GM19452 (cell line): Measurements from ENCODE around the gene WIPI1.
"Not testable (repeated sequence)": the region's sequence is repeated elsewhere in the genome, so short reads cannot be mapped to it uniquely, and the experiment has no call there.

ENCODE experiments used
- ATAC-seq: cut with Tn5 transposase; IDR thresholded peaks from one replicate; pipeline ENCODE4 v1.9.1; 2021; ENCODE audit not compliant: unreplicated experiment

The WIPI1 gene

DNA sequence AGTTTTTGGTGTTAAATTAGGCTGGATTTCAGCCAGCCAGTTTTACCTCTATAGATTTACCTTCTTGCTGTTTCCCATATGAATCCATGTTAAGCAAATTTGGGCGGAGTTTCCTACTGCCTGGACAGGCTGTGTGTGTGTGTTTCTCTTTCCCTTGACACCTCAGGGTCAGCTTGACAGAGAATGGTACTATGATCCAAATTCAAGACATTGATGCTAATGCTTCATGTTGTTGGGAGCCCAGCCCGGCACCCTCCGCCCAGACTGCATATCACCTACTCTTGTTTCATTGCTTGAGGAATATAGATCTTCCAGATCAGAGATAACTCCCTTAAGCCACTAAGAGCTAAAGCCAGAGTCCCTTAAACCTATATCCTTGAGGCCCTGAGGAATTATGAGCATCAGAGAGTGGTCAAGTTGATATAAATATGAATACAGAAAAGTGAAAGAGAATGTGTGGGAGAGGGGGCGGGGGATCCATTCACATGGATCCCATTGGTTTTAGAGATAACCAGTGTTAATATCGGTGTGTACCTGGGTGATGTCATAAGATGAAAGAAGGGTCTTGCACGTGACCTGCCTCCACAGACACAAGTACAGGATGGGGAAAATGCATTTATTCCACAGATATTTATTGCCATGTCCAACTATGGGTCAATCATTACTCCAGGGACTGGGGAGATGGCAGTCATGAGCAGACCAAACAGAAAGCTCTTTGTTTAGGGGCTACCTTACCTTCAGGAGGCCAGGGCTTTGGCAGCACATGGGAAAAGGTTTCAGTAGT, 69.7 kb downstream of the WIPI1 start:
- no peak for ATAC-seq

DNA sequence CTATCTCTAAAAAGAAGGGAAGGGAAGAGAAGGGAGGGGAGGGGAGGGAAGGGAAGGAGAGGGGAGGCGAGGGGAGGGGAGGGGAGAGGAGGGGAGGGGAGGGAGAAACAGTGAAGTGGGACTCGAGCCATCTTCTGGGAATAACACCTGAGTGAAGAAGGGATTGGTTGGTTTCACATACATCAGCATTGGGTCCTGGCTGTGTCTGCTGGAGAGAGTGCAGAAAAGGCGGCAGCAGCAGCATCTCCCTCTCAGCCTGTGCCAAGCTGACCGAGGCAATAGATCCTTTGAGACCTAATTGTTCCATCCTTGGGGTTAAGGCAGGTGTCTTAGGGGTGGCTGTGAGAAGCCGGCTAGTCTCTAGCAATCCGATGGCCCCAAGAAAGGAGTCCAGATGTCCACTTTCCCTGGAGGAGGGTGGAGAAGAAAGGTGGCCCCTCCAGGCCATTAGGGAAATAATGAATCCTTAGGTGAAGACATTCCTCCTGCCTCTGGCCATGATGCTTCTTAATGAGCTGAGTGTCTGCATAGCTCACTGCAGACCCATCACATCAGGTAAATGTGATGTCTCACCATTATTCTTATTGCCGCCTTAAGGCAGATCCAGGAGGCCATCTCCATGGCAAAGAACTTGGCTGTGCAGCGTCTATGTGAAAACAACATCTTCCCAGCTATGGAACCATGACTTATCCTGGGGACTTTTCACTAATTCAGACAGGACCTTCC, 71.6 kb downstream of the WIPI1 start:
- ATAC-seq = no peak

DNA sequence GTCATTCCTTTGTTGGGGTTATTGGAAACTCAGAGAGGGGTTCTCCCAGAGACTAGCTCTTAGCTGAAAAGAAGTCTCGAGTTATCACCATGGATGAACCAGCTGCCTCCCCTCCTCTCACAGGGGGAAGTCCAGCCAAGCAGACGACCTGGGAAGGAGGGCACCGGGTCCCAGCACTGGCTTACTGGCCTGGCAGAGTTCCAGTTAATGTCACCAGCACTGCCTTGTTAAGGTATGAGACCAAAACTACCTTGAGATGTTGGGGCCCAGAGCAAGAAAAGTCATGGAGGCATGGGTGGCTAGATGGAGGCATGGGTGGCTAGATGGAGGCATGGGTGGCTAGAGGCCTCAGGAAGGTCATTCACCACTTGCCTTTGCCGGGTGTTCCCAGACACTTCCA, 72.4 kb downstream of the WIPI1 start:
- no peak for ATAC-seq

DNA sequence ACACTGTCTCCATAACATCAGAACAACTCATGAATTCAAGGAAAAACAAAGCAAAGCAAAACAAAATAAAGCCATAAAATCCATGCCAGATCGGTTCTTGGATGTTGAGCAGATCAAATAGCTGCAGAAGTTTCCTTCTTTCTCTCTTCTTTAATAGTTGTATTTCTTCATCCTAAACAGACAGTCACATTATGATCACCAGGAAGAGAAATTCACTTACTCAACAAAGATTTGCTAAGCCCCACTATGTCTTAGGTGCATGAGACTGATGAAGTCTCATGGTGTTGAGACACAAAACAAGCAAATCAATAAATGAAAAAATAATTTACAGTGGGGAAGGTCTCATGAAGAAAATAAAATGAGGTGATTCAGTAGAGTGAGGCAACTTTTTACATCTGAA, 72.8 kb downstream of the WIPI1 start:
- no peak for ATAC-seq

DNA sequence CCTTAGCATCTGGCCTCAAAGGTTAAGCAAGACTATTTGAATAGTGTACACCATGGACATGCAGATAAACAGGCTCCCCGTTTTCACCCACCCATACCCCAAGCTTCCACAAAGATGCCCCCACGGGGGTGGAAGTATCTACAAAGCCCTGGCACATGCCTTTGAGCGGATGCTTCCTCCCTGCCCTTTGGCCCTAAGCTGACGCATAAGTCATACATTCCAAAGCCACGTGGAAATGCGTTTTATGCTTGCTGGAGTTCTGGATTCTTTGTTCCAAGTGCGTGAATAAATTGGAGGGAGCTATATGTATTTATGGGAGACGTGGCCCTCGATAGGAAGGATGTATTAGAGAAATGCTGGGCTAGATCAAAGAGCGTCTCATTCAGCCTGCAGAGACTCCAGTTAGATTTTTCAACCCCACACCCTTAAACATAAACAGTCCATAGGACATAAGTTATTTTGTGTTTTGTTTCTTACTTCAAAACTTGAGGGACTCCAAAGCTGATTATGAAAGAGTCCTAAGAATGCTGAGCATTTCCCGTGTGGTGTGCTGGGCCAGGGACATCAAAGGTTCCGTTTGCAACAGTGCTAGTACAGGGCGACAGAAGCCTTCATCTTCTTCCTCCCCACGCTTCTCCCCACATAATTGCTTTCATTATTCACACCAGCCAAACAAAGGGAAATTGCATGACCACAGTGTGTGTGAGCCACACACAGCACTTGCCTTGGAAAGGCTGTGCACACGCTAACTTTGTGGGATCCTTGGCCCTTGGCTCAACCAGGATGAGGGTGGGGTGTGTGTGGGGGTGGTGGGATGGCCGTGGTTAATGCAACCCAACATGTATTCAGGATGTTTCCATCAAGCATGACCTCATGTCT, 73.6 kb downstream of the WIPI1 start:
- no peak for ATAC-seq

DNA sequence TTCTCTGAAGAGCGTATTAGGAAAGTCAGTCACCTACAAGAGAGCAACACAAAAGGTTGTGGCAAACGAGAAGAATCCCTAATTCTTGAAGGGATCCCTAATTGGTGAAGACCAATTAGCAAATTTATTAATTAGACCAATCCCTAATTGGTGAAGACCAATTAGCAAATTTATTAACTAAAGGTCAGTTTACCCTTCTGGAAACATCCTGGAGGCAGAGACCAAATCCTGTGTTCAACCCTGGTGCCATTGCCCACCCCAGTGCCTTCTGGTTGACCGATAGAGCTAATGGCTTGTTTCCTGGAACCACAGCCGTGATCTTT, 74.2 kb downstream of the WIPI1 start:
- ATAC-seq = no peak

DNA sequence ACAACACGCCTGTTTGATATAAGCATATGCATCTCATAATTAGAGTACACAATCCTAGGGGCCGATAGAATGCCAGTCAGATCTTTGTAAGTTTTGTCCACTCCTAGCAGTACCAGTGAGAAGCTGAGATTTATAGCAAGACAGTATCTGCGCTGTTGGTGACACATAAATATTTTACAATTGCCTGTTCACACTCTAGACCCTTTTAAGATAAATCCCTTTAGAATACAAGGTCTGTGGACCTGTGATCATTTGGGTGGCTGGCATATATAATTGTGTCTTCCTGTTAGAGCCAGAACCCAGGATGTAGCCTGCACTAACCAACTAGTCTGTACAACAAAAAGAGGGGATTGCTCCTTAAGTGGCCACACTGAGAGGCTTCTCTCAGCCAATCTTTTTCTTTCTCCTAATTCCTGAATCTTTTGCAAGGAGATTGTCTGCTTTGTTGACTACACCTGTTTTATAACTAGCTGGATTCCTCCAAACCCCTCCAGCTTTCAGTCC, 74.7 kb downstream of the WIPI1 start:
- ATAC-seq = no peak

DNA sequence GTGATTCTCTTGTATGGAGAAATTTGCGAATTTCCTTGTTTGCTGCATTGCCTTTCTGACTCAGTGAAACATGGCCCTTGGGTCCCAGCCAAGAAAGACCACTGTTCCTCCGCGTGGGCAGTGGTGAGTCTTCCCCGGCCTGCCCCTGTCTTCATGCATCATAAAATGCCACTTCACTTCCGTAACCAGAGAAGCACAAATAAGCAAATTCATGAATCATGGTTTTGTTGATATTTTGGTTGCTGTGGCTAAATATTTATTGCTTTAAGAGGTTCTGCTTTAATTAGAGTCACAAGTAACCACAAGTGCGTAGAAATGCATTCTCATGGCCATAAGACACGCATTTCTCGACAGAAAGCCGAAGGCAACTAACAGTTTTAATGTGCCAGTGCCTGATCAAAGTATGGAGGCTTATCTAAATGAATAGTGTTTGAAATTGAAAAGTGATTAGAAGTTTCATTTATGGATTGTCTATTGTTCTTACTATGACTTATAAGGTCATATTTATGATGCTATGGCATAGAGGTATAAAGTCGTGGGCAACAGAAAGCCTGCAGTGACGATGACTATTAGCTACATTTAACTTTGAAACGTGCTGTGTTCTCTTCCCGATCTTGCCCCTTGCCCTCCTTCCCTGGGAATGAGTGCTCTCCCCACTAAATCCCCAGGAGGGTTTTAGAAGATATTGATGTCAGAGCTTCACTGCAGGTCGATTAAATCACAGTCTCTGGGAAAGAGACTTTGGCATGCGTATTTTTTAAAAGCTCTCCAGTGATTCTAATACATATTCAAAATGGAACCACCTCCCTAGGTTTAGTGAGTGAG, 76.0 kb downstream of the WIPI1 start:
- ATAC-seq = no peak

DNA sequence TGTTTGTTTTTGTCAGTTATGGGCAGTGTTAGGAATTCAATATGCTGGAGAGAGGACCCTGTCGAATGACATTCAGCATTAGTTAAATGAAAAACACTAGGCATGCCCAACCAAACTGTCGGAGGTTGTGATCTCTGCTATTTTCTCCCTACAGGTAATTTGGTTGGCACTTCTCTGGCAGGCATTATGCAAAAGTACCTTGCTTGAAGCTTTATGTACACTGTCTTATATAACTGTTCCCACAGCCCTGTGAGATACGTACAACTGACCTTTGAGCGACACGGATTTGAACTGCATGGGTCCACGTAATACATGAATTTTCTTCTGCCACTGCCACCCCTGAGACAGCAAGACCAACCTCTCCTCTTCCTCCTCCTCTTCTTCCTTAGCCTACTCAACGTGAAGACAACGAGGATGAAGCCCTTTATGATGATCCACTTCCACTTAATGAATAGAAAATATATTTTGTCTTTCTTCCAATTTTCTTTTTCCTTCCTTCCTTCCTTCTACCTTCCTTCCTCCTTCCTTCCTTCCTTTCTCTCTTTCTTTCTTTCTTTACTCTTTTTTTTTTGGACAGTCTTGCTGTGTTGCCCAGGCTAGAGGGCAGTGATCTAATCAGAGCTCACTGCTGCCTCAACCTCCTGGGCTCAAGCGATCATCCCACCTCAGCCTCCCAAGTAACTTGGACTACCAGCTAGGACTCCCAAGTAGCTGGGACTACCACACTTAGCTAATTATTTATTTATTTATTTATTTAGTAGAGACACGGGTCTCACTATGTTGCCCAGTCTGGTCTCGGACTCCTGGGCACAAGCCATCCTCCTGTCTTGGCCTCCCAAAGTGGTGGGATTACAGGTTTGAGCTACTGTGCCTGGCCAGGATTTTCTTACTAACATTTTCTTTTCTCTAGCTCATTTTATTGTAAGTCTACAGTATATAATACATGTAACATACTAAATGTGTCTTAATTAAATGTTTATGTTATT, 77.3 kb downstream of the WIPI1 start:
- ATAC-seq = no peak

DNA sequence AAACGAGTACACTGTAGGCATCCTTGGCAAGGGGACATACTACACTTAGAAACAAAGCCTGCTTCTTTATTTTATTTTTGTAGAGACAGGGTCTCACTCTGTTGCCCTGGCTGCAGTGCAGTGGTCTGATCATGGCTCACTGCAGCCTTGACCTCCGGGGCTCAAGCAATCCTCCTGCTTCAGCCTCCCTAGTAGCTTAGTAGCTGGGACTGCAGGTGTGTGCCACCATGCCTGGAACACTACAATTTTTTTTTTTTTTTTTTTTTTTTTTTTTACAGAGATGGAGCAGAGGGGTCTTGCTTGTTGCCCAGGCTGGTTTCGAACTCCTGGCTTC, 78.2 kb downstream of the WIPI1 start:
- no peak for ATAC-seq

DNA sequence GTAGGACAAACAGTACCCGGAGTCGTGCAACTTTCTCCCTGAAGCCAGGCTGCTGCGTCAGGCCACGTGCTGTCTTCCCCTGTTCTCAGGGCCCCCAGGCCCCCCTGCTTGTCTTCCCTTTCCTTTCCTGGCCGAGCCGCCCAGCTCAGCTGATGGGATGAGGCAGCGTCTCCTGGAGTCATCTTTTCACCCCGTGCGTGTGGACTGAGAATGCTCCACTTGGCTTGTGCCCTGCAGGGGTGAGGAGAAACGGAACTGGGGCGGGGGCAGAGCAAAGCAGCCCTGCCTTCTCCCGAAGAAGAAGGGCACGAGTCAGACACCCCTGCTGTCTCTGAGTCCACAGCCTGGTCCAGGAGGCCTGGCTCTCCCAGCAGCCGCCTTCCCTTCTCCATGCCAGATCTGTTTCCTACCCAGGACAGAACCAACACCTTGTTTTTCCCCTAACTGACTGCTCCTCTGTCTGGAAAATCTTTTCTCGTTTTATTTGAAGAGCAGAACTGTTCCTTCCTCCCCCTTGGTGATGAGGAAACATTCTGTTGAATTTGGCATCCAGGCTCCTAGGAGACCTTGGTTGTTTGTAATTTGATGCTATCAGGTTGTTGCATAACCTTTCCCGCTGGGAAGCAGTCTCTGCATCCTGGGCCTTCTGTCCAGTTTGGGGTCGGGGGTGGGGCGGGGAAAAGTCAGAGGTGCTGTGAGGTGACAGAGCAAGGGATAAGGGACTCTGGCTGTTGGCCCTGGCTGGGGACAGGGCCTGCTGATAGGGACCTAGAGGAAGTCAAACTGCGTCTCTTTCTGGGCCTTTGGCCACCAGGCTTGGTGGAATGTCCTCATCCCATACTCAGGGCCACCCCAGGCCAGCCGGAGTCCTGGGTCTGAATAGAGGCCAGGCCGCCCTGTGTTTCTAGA, 78.8 kb downstream of the WIPI1 start:
- ATAC-seq = no peak

DNA sequence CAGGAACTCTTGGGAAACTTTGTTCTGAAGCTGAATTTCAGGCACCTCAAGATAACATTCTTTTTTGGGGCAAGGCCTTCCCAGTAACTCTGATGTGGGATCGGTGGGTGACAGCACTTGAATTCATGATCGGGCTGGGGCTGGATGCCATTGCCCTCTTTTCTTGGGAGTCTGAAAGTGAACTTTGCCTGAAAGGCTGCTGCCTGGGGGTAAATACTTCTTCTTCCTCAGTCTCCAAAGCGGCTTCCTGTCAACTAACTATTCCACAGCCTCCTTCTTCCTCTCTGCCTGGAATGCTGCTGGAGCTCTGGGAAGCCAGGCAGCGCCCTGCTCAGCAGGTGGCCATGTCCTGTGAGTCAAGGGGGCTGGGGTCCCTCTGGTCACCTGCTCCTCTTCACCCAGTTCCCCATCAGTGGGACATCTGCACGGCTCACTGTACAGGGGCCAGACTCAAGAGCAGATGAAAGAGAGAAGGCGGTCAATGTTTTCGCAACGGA, 79.5 kb downstream of the WIPI1 start:
- ATAC-seq = no peak

DNA sequence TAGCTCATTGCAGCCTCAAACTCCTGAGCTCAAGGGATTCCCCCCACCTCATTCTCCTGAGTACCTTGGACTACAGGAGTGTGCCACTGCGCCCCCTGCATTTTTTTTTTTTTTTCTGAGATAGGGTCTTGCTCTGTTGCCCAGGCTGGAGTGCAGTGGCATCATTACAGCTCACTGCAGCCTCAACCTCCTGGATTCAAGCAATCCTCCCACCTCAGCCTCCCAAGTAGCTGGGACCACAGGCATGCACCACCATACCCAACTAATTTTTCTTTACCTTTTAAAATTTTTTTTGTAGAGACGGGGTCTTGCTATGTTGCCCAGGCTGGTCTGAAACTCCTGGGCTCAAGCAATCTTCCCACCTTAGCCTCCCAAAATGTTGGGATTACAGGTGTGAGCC, 81.1 kb downstream of the WIPI1 start:
- ATAC-seq = not testable (repeated sequence)

DNA sequence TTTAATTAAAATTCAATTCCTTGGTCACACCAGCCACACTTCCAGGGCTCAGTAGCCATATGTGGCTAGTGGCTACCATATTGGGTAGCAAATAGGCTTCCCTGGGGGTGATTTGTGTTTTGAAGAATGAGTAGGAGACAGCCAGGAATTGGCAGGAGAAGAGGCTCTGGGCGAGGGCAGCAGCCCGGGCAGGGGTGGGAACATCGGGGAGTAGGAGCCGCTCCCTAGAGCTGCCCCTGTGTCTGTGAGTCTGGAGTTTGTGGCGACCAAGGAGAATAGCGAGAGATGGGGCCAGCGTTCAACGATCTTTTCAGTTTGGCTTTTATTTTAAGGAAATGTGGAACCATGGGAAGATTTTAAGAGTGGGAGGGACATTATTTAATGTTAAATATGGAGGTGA, 81.7 kb downstream of the WIPI1 start:
- no peak for ATAC-seq
